ENCODE data around the gene BIRC3. TPM values are rescaled to one million over a fixed set of nuclear protein-coding genes. Genes with fewer than 3 reads are reported as not detected.

BIRC3 gene
- total RNA-seq, 2 experiments from 2014 or later: 102 to 108 TPM

DNA sequence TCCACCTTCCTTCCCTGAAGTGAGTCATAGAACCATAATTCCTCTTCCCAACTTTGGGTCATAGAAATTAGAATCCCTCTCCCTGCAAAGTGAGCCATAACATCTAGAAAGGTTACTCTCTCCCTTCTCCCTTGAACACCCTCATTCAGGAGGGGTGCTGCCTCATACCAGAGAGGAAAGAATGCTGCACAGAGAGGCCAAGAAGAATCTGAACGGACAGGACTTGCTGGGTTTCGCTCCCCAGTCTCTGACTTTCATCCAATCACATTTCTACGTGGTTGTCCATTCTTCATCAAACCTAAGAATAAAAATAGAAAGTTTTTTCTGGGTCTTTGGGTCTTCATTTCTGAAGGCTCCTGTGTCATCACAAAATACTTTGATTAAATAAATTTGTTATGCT lies 31.0 kb upstream of the BIRC3 start:
- intact Hi-C loops (cut with micrococcal nuclease): loop anchor here (5.0 kb wide), 1 partner anchor 211 kb away; no protein-coding TSS in a partner anchor
- Mint-ChIP-seq H3K27ac (no peak overlapping the region), H3K36me3 (ENCODE audit: low read depth) (no peaks in the 10 kb centered on the region), H3K4me1 (ENCODE audit: low read depth) (peaks cover 14% of the 10 kb centered on the region), H3K27me3 (no peaks in the 10 kb centered on the region), H3K4me3 (no peak overlapping the region), H3K9me3 (no peaks in the 10 kb centered on the region)
- TF ChIP-seq, protein P1, sequence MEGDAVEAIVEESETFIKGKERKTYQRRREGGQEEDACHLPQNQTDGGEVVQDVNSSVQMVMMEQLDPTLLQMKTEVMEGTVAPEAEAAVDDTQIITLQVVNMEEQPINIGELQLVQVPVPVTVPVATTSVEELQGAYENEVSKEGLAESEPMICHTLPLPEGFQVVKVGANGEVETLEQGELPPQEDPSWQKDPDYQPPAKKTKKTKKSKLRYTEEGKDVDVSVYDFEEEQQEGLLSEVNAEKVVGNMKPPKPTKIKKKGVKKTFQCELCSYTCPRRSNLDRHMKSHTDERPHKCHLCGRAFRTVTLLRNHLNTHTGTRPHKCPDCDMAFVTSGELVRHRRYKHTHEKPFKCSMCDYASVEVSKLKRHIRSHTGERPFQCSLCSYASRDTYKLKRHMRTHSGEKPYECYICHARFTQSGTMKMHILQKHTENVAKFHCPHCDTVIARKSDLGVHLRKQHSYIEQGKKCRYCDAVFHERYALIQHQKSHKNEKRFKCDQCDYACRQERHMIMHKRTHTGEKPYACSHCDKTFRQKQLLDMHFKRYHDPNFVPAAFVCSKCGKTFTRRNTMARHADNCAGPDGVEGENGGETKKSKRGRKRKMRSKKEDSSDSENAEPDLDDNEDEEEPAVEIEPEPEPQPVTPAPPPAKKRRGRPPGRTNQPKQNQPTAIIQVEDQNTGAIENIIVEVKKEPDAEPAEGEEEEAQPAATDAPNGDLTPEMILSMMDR (IDR thresholded peaks at IDR 0.05): no peak
- ChIA-PET CTCF (interaction anchor here (0.9 to 1.8 kb wide), 2 partner anchors 56 to 380 kb away, joined by 3 to 6 read pairs; no protein-coding TSS in a partner anchor), POLR2A (no interaction called here)
- no peak for DNase-seq
- ATAC-seq: no peak

DNA sequence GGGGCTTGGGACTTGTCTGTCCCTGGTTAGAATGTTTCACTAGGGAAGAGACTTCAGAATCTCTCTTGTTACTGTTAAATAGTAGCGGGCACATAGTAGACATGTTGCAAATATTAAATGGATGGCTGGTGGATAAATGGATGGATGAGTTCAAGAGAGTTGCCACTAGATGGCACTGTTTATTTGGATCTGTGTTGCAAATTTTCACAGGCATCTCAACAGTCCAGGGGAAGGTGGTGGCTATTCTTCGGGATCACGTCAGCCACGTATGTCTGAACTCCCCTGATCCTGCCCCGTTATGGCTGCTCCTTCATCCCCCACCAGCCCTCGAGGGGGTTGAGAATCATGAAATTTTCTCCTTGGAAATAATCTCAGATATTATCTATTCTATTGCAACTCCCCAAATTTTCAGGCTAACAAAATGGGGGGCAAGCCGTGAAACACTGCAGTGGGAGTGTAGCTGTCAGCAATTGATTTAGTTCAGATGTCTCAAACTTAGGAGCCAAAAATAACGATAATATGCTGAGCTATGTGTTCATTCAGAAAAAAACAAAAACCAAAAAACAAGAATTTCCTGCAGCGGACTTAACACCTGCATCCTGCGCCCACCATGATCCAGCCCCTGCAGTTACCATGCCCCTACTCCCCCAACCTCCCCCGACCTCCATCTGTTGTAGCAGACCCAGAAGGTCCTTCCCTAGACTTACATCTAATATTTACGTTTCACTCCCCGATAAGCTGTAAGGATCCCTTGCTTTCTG lies 29.1 kb upstream of the BIRC3 start:
- POLR2A ChIA-PET: interaction anchor here (0.6 to 1.2 kb wide), 4 partner anchors 18 to 79 kb away, joined by 3 to 4 read pairs (median 3); no protein-coding TSS in a partner anchor
- H3K4me3 Mint-ChIP-seq: peak overlapping the region; percentile 53
- H3K27me3 Mint-ChIP-seq: no peaks in the 10 kb centered on the region
- peak; percentile 91 for ATAC-seq
- H3K27ac Mint-ChIP-seq: peak overlapping the region; percentile 25
- DNase-seq: peak; percentile 43
- H3K36me3 Mint-ChIP-seq (ENCODE audit: low read depth): no peaks in the 10 kb centered on the region
- no peaks in the 10 kb centered on the region for H3K9me3 Mint-ChIP-seq
- intact Hi-C loops (cut with micrococcal nuclease): loop anchor here (2.0 to 5.0 kb wide), 2 partner anchors 29 to 209 kb away; partner anchors contain the start of gene BIRC3
- CTCF ChIA-PET: interaction anchor here (0.6 to 10.7 kb wide), 32 partner anchors 9 to 379 kb away, joined by 3 to 403 read pairs (median 4); partner anchors contain the start of genes BIRC2 and BIRC3
- TF ChIP-seq, protein P1 (IDR thresholded peaks at IDR 0.05): peak; percentile 72
- peaks cover 19% of the 10 kb centered on the region for H3K4me1 Mint-ChIP-seq (ENCODE audit: low read depth)

GRCh38 chr11:102288725-102289083 lies 28.6 kb upstream of the BIRC3 start:
- Mint-ChIP-seq H3K36me3 (ENCODE audit: low read depth) (no peaks in the 10 kb centered on the region), H3K4me3 (peak overlapping the region; percentile 53), H3K27me3 (no peaks in the 10 kb centered on the region), H3K9me3 (no peaks in the 10 kb centered on the region), H3K4me1 (ENCODE audit: low read depth) (peaks cover 19% of the 10 kb centered on the region), H3K27ac (peak overlapping the region; percentile 25)
- intact Hi-C loops (cut with micrococcal nuclease): loop anchor here (2.0 to 5.0 kb wide), 2 partner anchors 28 to 209 kb away; partner anchors contain the start of gene BIRC3
- TF ChIP-seq, protein P1 (IDR thresholded peaks at IDR 0.05): no peak
- ChIA-PET POLR2A (interaction anchor here (0.6 to 0.9 kb wide), 2 partner anchors 27 to 79 kb away, joined by 3 read pairs; no protein-coding TSS in a partner anchor), CTCF (interaction anchor here (0.6 to 10.7 kb wide), 26 partner anchors 9 to 378 kb away, joined by 3 to 403 read pairs (median 8); partner anchors contain the start of genes BIRC2 and BIRC3)
- DNase-seq (no peak), ATAC-seq (no peak)

DNA sequence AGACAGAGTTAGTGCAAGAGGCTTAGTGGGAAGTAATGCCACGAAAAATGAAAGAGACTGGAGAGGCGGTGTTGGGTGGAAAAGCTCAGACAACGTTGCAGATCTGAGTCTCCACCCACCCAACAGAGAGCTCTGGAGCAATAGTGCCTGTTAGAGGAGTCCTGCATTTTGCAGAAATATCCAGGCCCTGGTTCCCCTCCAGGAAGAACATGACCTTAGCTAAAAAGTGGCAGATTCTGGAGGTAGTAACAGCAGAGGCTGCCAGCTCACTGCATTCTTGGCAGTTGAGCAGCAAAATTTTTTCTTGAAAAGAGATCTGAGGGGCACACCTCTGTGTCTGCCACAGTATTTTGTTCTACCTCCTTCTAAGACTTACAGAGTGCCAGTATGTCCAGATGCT lies 27.7 kb upstream of the BIRC3 start:
- H3K9me3 Mint-ChIP-seq: no peaks in the 10 kb centered on the region
- TF ChIP-seq, protein P1 (IDR thresholded peaks at IDR 0.05): no peak
- CTCF ChIA-PET: interaction anchor here (0.9 to 10.7 kb wide), 16 partner anchors 9 to 377 kb away, joined by 4 to 403 read pairs (median 12); partner anchors contain the start of genes BIRC2 and BIRC3
- no peak overlapping the region for H3K27ac Mint-ChIP-seq
- no peak overlapping the region for H3K4me3 Mint-ChIP-seq
- H3K36me3 Mint-ChIP-seq (ENCODE audit: low read depth): no peaks in the 10 kb centered on the region
- POLR2A ChIA-PET: interaction anchor here (0.7 to 1.2 kb wide), 2 partner anchors 9 to 30 kb away, joined by 3 read pairs; no protein-coding TSS in a partner anchor
- ATAC-seq (no peak), DNase-seq (no peak)
- intact Hi-C loops (cut with micrococcal nuclease): loop anchor here (2.0 to 5.0 kb wide), 2 partner anchors 27 to 208 kb away; partner anchors contain the start of gene BIRC3
- peaks cover 25% of the 10 kb centered on the region for H3K4me1 Mint-ChIP-seq (ENCODE audit: low read depth)
- no peaks in the 10 kb centered on the region for H3K27me3 Mint-ChIP-seq
